Right forelimb (tissue), 1 donor: ENCODE data around the gene MEIOSIN.
"Not testable (repeated sequence)": the region's sequence is repeated elsewhere in the genome, so short reads cannot be mapped to it uniquely, and the experiment has no call there.

Experiments
- DNase-seq: peaks from one replicate; pipeline ENCODE4 v3.0.0-alpha.2; 2018

MEIOSIN gene

GRCh38 chr19:45728683-45729082 lies 4.6 kb upstream of the MEIOSIN start:
- DNase-seq = not testable (repeated sequence)

GRCh38 chr19:45729800-45730290 lies 3.4 kb upstream of the MEIOSIN start:
- no peak for DNase-seq

GRCh38 chr19:45730368-45731288 lies 2.6 kb upstream of the MEIOSIN start, which contains the start of gene FBXO46:
Gene FBXO46, minus strand, starts transcription at chr19:45730896. Its CDS starts 17,401 bp downstream, at chr19:45713495.
- peak; percentile 96 for DNase-seq

- no peak for DNase-seq
Observed at GRCh38 chr19:45739498-45740439, 6.5 kb downstream of the MEIOSIN start.

- DNase-seq = no peak
Observed at GRCh38 chr19:45742969-45743368, 9.7 kb downstream of the MEIOSIN start.

- DNase-seq = no peak
Observed at GRCh38 chr19:45745606-45746005, 12.4 kb downstream of the MEIOSIN start.

GRCh38 chr19:45746866-45747265 lies 13.6 kb downstream of the MEIOSIN start:
- no peak for DNase-seq

- no peak for DNase-seq
Observed at GRCh38 chr19:45747513-45747912, 14.3 kb downstream of the MEIOSIN start.

GRCh38 chr19:45751483-45751882 lies 18.2 kb downstream of the MEIOSIN start:
- DNase-seq = not testable (repeated sequence)

- no peak for DNase-seq
Observed at GRCh38 chr19:45752639-45753038, 19.4 kb downstream of the MEIOSIN start.

- no peak for DNase-seq
Observed at GRCh38 chr19:45753548-45753947, 20.3 kb downstream of the MEIOSIN start.

GRCh38 chr19:45754323-45754722 lies 21.1 kb downstream of the MEIOSIN start:
- no peak for DNase-seq

GRCh38 chr19:45757695-45758094 lies 24.5 kb downstream of the MEIOSIN start:
- DNase-seq = no peak

GRCh38 chr19:45758921-45759320 lies 25.7 kb downstream of the MEIOSIN start:
- DNase-seq = no peak

GRCh38 chr19:45761714-45762113 lies 28.5 kb downstream of the MEIOSIN start:
- DNase-seq = no peak

GRCh38 chr19:45762870-45763631 lies 29.8 kb downstream of the MEIOSIN start:
- no peak for DNase-seq

- no peak for DNase-seq
Observed at GRCh38 chr19:45763691-45764294, 30.6 kb downstream of the MEIOSIN start.

- DNase-seq = no peak
Observed at GRCh38 chr19:45764475-45764874, 31.2 kb downstream of the MEIOSIN start.

GRCh38 chr19:45764945-45765701 lies 31.9 kb downstream of the MEIOSIN start:
- DNase-seq = no peak

- no peak for DNase-seq
Observed at GRCh38 chr19:45765702-45766295, 32.6 kb downstream of the MEIOSIN start.
